B cell (primary cell): ENCODE results near the gene ARPP19.

Source experiments
- EZH2 ChIP-seq: IDR thresholded peaks from 2 replicates; pipeline ENCODE4 v1.6.1; 2012; ENCODE audit warnings: borderline replicate concordance, low read depth, mild to moderate bottlenecking, moderate library complexity, low read length; ENCODE audit not compliant: insufficient read depth, poor library complexity, severe bottlenecking
- TF ChIP-seq, protein P1 (sequence below): fragments of 200-600 bp; IDR thresholded peaks from one replicate; pipeline ENCODE4 v1.8.0; 2022; ENCODE audit warnings: antibody characterized with exemption, mild to moderate bottlenecking

DNA sequence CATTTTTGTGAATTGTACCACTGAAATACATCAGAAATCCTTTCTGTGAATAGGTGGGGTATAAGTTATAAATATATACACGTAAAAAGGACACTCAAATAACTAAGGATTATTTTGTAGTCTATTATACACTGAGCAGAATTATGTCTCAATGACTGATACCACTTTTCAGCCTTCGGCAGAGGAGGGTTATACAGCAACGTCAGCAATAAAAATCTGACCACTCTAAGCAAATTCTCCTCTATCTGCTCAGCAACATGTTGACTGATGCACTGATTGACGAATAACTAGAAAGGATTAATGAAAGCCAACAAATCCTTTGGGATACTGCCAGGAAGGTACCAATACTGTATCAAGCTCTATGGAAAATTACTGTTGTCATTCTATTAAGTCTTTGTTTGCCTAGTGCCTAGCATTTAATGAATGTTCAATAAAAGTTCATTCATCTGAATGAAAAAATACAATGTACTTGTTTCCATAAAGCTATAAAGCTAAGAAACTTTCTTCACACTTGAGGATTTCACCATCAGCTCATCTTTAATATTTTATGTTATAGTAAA lies 5.2 kb downstream of the ARPP19 start:
- TF ChIP-seq, protein P1, sequence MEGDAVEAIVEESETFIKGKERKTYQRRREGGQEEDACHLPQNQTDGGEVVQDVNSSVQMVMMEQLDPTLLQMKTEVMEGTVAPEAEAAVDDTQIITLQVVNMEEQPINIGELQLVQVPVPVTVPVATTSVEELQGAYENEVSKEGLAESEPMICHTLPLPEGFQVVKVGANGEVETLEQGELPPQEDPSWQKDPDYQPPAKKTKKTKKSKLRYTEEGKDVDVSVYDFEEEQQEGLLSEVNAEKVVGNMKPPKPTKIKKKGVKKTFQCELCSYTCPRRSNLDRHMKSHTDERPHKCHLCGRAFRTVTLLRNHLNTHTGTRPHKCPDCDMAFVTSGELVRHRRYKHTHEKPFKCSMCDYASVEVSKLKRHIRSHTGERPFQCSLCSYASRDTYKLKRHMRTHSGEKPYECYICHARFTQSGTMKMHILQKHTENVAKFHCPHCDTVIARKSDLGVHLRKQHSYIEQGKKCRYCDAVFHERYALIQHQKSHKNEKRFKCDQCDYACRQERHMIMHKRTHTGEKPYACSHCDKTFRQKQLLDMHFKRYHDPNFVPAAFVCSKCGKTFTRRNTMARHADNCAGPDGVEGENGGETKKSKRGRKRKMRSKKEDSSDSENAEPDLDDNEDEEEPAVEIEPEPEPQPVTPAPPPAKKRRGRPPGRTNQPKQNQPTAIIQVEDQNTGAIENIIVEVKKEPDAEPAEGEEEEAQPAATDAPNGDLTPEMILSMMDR = no peak
- TF ChIP-seq EZH2 = no peak
